K562 (cell line): ENCODE measurements around the gene FIGLA. TPM values are rescaled to one million over a fixed set of nuclear protein-coding genes. Genes with fewer than 3 reads are reported as not detected.

Source experiments
- ARID2 ChIP-seq: fragments of 450-650 bp; IDR thresholded peaks from 2 replicates; pipeline ENCODE4 v1.6.1; 2017; ENCODE audit warnings: antibody characterized with exemption, mild to moderate bottlenecking
- CREB1 ChIP-seq, 2 experiments: sonication (generic) in 1 of 2; formaldehyde crosslinking in 1 of 2; IDR thresholded peaks; 2 replicates each; pipeline versions ENCODE4 v1.6.1 to v1.8.0; 2012 to 2022; ENCODE audit warnings: inconsistent platforms in 1 of 2, mild to moderate bottlenecking in 1 of 2, missing genetic modification reagents in 1 of 2, moderate library complexity in 1 of 2
- EHMT2 ChIP-seq: fragments of 450-650 bp; IDR thresholded peaks from 2 replicates; pipeline ENCODE4 v1.6.1; 2018; ENCODE audit warnings: antibody characterized with exemption
- FOSL1 ChIP-seq: fragments of 200-800 bp; sonication (Bioruptor generic); conservative IDR thresholded peaks from 2 replicates; pipeline ENCODE4 v1.6.1; 2016; ENCODE audit warnings: missing genetic modification characterization, missing compliant biosample characterization
- FOXM1 ChIP-seq, 2 experiments: fragments of 450-650 bp in 1 of 2; sonication (generic) in 1 of 2; formaldehyde crosslinking in 1 of 2; IDR thresholded peaks; 2 replicates each; pipeline versions ENCODE4 v1.6.1 to v1.9.0; 2017 to 2022; ENCODE audit warnings: low read depth in 2 of 2, mild to moderate bottlenecking in 2 of 2, missing genetic modification reagents in 1 of 2, moderate library complexity in 1 of 2
- GABPB1 ChIP-seq: sonication (generic); formaldehyde crosslinking; IDR thresholded peaks from 2 replicates; pipeline ENCODE4 v1.8.0; 2022; ENCODE audit warnings: mild to moderate bottlenecking, missing genetic modification reagents
- L3MBTL2 ChIP-seq: fragments of 450-650 bp; IDR thresholded peaks from 2 replicates; pipeline ENCODE4 v1.6.1; 2016; ENCODE audit warnings: mild to moderate bottlenecking, moderate library complexity
- PHF8 ChIP-seq: fragments of 200-600 bp; sonication (generic); IDR thresholded peaks from 2 replicates; pipeline ENCODE4 v1.6.1; 2012; ENCODE audit warnings: mixed run types, mild to moderate bottlenecking, inconsistent platforms, low read length, moderate library complexity, borderline replicate concordance
- POLR2G ChIP-seq: fragments of 200-400 bp; formaldehyde crosslinking; IDR thresholded peaks from 2 replicates; pipeline ENCODE4 v1.6.1; 2017; ENCODE audit warnings: low read depth, mild to moderate bottlenecking, antibody characterized with exemption, low read length, moderate library complexity
- SMARCA4 ChIP-seq: fragments of 450-650 bp; IDR thresholded peaks from 2 replicates; pipeline ENCODE4 v1.6.1; 2016
- SPI1 ChIP-seq: IDR thresholded peaks from 2 replicates; pipeline ENCODE4 v1.6.1; 2011; ENCODE audit warnings: low read depth, low read length, control low read depth, borderline replicate concordance
- TAL1 ChIP-seq: fragments of 450-650 bp; IDR thresholded peaks from 2 replicates; pipeline ENCODE4 v1.6.1; 2016; ENCODE audit warnings: mild to moderate bottlenecking
- TEAD4 ChIP-seq, 2 experiments: sonication (generic) in 1 of 2; formaldehyde crosslinking in 1 of 2; IDR thresholded peaks; 2 replicates each; pipeline versions ENCODE4 v1.6.1 to v1.8.0; 2012 to 2022; ENCODE audit warnings: borderline replicate concordance in 1 of 2, inconsistent platforms in 1 of 2, low read length in 1 of 2, mild to moderate bottlenecking in 1 of 2, missing genetic modification reagents in 1 of 2
- ZNF384 ChIP-seq: IDR thresholded peaks from 2 replicates; pipeline ENCODE4 v1.6.1; 2012; ENCODE audit warnings: low read depth, low read length, improper control_type of control experiment
- ZNF408 ChIP-seq: fragments of 250-450 bp; sonication (Bioruptor Pico); IDR thresholded peaks from 2 replicates; pipeline ENCODE4 v1.4.0; 2020; ENCODE audit warnings: low read depth, mild to moderate bottlenecking, moderate library complexity
- ZNF778 ChIP-seq: fragments of 450-650 bp; formaldehyde crosslinking; IDR thresholded peaks from 2 replicates; pipeline ENCODE4 v1.4.0; 2020; ENCODE audit warnings: mild to moderate bottlenecking, moderate library complexity
- polyA plus RNA-seq, 8 experiments: library from polyadenylated mRNA; depleted of rRNA in 4 of 8; stranded (reverse) in 5 of 8; unstranded in 3 of 8; fragments of >200 nt; fragmentation: Nextera tagmentation in 2 of 8; fragmentation: Illumina TruSeq in 1 of 8; extraction: Ambion mirVana in 2 of 8; extraction: Trizol in 1 of 8; gene quantifications; 2 replicates each; pipeline versions ENCODE4 v1.2.1 to v1.2.3, GENCODE V29; 2011 to 2014; ENCODE audit warnings: inconsistent platforms in 1 of 8, missing spikeins in 1 of 8
- total RNA-seq, 7 experiments: library from RNA; depleted of rRNA in 6 of 7; stranded (reverse); fragments of >200 nt in 6 of 7; fragmentation: Illumina TruSeq in 2 of 7; extraction: Trizol in 2 of 7; gene quantifications; 2 replicates each; pipeline versions ENCODE4 v1.2.1 to v1.2.3, GENCODE V29; 2011 to 2021; ENCODE audit warnings: low replicate concordance in 1 of 7
- TF ChIP-seq, protein P1 (sequence below): fragments of 450-650 bp; formaldehyde crosslinking; IDR thresholded peaks from 2 replicates; pipeline ENCODE4 v1.4.0; 2020; ENCODE audit warnings: mild to moderate bottlenecking, moderate library complexity
- TF ChIP-seq, protein P2 (sequence below), 2 experiments: fragments of 450-650 bp; formaldehyde crosslinking in 1 of 2; IDR thresholded peaks; 2 replicates each; pipeline versions ENCODE4 v1.4.0 to v1.6.1; 2014 to 2020; ENCODE audit warnings: mild to moderate bottlenecking in 2 of 2, borderline replicate concordance in 1 of 2, low read depth in 1 of 2

FIGLA gene
- total and polyA plus RNA-seq, 9 of the 15 experiments (the other 6 are each of a cell fraction or from before 2014, with no cell fraction given), result not detected

DNA sequence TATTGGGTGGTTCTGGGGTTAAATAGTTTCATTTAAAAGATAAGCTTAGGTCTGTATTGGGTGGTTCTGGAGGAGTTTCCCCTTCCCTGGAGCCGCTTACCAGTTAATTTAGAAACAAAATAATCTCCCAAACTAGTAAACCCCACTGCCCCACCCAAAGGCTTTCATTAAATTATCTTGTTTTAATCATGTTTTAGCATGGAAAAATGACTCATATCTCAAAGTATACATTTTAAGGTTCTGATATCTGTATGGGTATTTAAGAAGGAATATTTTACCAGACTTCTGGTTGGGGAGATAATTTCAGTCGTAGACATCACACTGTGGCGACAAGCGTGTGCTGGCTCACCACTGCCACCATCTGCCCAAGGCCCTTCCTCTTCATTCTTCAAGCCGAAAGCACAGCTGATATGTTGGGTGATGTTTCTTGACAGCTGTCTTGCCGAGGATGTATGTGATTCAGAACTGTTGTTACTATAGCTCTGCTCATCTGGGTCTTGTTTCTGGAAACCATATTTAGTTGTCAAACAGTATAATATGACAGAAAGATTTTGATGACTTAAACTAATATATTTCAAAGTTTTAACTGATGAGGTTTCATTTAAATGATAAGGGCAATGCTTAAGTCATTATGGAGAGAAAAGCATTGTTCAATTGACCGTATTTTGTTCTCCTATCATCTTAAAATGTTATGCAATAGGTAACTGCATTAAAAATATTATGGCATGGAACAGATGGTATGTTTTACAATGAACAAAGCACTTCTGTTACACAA, 5.1 kb downstream of the FIGLA start (continued):
- TF ChIP-seq, protein P1, sequence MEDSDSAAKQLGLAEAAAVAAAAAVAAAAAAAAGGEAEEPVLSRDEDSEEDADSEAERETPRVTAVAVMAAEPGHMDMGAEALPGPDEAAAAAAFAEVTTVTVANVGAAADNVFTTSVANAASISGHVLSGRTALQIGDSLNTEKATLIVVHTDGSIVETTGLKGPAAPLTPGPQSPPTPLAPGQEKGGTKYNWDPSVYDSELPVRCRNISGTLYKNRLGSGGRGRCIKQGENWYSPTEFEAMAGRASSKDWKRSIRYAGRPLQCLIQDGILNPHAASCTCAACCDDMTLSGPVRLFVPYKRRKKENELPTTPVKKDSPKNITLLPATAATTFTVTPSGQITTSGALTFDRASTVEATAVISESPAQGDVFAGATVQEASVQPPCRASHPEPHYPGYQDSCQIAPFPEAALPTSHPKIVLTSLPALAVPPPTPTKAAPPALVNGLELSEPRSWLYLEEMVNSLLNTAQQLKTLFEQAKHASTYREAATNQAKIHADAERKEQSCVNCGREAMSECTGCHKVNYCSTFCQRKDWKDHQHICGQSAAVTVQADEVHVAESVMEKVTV (CRISPR knock-in tag), result peak; percentile 81
- TF ChIP-seq FOSL1 (tag), result peak; percentile 78
- no peak for TF ChIP-seq ZNF778 (CRISPR knock-in tag)
- TF ChIP-seq CREB1 (IDR thresholded peaks at IDR 0.05), result no peak
- no peak for TF ChIP-seq CREB1 (CRISPR knock-in tag; IDR thresholded peaks at IDR 0.05)
- peak; percentile 64 for TF ChIP-seq TEAD4 (IDR thresholded peaks at IDR 0.05; ENCODE audit: low read length)
- no peak for TF ChIP-seq TEAD4 (CRISPR knock-in tag; IDR thresholded peaks at IDR 0.05; ENCODE audit: borderline replicate concordance)
- TF ChIP-seq SMARCA4, result peak; percentile 50; the same call in 1 of the 2 replicates
- TF ChIP-seq FOXM1 (IDR thresholded peaks at IDR 0.05; ENCODE audit: low read depth), result no peak
- TF ChIP-seq FOXM1 (CRISPR knock-in tag; IDR thresholded peaks at IDR 0.05; ENCODE audit: low read depth), result no peak
- TF ChIP-seq GABPB1 (CRISPR knock-in tag), result no peak
- TF ChIP-seq, protein P2, sequence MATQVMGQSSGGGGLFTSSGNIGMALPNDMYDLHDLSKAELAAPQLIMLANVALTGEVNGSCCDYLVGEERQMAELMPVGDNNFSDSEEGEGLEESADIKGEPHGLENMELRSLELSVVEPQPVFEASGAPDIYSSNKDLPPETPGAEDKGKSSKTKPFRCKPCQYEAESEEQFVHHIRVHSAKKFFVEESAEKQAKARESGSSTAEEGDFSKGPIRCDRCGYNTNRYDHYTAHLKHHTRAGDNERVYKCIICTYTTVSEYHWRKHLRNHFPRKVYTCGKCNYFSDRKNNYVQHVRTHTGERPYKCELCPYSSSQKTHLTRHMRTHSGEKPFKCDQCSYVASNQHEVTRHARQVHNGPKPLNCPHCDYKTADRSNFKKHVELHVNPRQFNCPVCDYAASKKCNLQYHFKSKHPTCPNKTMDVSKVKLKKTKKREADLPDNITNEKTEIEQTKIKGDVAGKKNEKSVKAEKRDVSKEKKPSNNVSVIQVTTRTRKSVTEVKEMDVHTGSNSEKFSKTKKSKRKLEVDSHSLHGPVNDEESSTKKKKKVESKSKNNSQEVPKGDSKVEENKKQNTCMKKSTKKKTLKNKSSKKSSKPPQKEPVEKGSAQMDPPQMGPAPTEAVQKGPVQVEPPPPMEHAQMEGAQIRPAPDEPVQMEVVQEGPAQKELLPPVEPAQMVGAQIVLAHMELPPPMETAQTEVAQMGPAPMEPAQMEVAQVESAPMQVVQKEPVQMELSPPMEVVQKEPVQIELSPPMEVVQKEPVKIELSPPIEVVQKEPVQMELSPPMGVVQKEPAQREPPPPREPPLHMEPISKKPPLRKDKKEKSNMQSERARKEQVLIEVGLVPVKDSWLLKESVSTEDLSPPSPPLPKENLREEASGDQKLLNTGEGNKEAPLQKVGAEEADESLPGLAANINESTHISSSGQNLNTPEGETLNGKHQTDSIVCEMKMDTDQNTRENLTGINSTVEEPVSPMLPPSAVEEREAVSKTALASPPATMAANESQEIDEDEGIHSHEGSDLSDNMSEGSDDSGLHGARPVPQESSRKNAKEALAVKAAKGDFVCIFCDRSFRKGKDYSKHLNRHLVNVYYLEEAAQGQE (IDR thresholded peaks at IDR 0.05; ENCODE audit: borderline replicate concordance), result peak; percentile 84
- TF ChIP-seq, protein P2 (CRISPR knock-in tag; IDR thresholded peaks at IDR 0.05; ENCODE audit: low read depth), result no peak
- peak; percentile 45; the same call in 1 of the 2 replicates for TF ChIP-seq SPI1
- TF ChIP-seq EHMT2, result no peak
- no peak for TF ChIP-seq PHF8
- TF ChIP-seq ZNF408 (CRISPR knock-in tag), result no peak
- peak; percentile 42; the same call in 1 of the 2 replicates for TF ChIP-seq TAL1
- peak; percentile 69 for TF ChIP-seq ARID2
- peak; percentile 54; the same call in 1 of the 2 replicates for TF ChIP-seq L3MBTL2
- no peak for TF ChIP-seq POLR2G
- TF ChIP-seq ZNF384, result peak; percentile 54; the same call in 1 of the 2 replicates
